WERI-Rb-1 (cell line): ENCODE results near the gene TRAPPC6A.

Experiments
- DNase-seq: peaks from one replicate; pipeline ENCODE4 v3.0.0-alpha.2; 2020
- H3K27ac ChIP-seq: fragments of 250-450 bp; sonication (Bioruptor Pico); 2 replicates; pipeline ENCODE4 v1.5.1; 2020; ENCODE audit warnings: mild to moderate bottlenecking, moderate library complexity
- H3K27me3 ChIP-seq: fragments of 250-450 bp; sonication (Bioruptor Pico); 2 replicates; pipeline ENCODE4 v1.5.1; 2021; ENCODE audit warnings: mild to moderate bottlenecking, low read depth, moderate library complexity; ENCODE audit not compliant: insufficient read depth, severe bottlenecking
- H3K36me3 ChIP-seq: fragments of 250-450 bp; sonication (Bioruptor Pico); 2 replicates; pipeline ENCODE4 v1.5.1; 2020; ENCODE audit warnings: mild to moderate bottlenecking, moderate library complexity
- H3K4me3 ChIP-seq: 2 replicates; pipeline ENCODE4 v1.5.1; 2011; ENCODE audit warnings: low read depth, mild to moderate bottlenecking, control low read depth, low read length
- H3K9me3 ChIP-seq: fragments of 250-450 bp; sonication (Bioruptor Pico); 2 replicates; pipeline ENCODE4 v1.5.1; 2021; ENCODE audit warnings: mild to moderate bottlenecking, moderate library complexity; ENCODE audit not compliant: severe bottlenecking
- CTCF ChIP-seq: IDR thresholded peaks from 2 replicates; pipeline ENCODE4 v1.5.1; 2011; ENCODE audit warnings: low read depth, mild to moderate bottlenecking, control low read depth, inconsistent platforms, low read length

Gene TRAPPC6A

DNA sequence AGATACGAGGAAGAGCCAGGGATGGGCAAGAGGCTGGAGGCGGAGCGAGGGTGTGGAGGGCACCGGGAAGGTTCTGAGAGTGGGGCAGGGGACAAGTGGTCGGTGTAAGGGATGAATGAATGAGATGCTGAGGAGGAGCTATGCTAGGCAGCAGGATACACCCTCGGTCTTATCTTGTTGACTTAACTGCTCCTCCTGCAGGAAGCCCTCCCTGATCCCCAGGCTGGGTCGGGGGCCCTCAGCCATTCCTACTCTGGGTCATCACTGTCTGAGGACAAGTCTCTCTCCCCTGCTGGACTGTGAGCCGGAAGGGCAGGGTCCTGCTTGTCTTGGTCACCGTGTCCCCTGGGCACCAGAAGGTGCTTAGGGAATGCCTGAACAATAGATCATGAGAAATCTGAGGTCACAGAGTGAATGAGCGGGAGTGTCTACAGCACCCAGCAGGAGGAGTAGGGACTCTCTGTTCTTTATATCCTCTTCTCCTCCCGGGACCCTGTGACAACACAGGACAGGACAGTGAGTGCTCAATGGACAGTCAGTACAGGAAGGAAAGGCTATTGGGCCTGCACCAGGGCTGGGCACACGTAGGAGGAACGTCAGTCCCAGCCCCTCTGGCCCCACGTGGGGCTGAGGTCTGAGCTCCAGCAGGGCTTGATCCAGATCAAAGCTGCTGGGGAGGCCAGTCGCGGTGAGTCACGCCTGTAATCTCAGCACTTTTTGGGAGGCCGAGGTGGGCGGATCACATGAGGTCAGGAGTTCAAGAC is 23.8 kb downstream of the TRAPPC6A start:
- no peak for TF ChIP-seq CTCF
- peak overlapping the region; percentile 72 for H3K27ac ChIP-seq
- DNase-seq, result peak; percentile 82
- no peaks in the 10 kb centered on the region for H3K27me3 ChIP-seq
- no peak overlapping the region for H3K4me3 ChIP-seq
- no peaks in the 10 kb centered on the region for H3K9me3 ChIP-seq
- peaks cover 17% of the 10 kb centered on the region for H3K36me3 ChIP-seq

GRCh38 chr19:45153339-45154063 is 24.5 kb downstream of the TRAPPC6A start:
- no peak for DNase-seq
- no peak overlapping the region for H3K4me3 ChIP-seq
- H3K27ac ChIP-seq, result peak overlapping the region; percentile 72
- no peak for TF ChIP-seq CTCF
- peaks cover 17% of the 10 kb centered on the region for H3K36me3 ChIP-seq
- no peaks in the 10 kb centered on the region for H3K27me3 ChIP-seq
- no peaks in the 10 kb centered on the region for H3K9me3 ChIP-seq

DNA sequence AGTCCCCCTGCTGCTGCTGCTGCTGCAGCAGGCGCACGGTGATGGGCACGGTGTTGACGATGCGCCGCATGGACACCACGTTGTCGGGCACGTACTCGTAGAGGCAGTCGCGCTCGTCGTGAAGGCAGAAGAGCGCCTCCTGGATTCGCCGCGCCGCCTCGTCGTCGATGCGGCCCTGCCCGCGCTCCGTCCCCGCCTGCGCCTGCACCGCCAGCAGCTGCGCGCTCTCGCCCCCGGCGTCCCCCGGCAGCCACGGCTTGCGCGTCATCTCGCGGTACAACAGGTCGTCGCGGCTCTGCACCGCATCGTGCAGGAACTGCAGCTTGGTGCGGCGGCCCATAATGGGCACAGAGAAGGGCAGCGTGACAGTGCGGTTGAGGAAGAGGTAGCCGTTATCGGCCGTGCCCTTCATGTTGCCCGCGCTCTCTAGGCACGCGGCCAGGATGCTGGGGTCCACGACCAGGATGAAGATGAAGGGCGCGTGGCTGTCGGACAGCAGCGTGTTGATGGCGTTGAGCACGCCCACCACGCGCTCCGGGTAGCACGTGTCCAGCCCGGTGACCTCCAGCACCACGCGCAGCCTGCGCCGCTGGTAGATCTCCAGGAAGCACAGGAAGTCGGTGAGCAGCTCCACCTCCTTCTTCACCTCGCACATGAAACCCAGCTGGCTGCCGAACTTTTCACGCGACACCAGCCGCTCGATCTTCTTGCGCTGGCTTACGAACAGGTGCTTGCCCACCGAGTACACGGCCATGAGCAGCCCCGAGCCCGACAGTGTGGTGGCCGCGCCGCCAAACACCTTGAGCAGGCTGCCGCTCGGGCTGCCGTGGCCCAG is 25.3 kb downstream of the TRAPPC6A start:
- peaks cover 17% of the 10 kb centered on the region for H3K36me3 ChIP-seq
- no peak for DNase-seq
- TF ChIP-seq CTCF, result no peak
- H3K27ac ChIP-seq, result peak overlapping the region; percentile 72
- no peaks in the 10 kb centered on the region for H3K27me3 ChIP-seq
- no peaks in the 10 kb centered on the region for H3K9me3 ChIP-seq
- no peak overlapping the region for H3K4me3 ChIP-seq

GRCh38 chr19:45151821-45152503 is 26.1 kb downstream of the TRAPPC6A start:
- no peak for TF ChIP-seq CTCF
- 0 out of 2 replicates have a peak overlapping the region, but pooled peaks have one; percentile 24 for H3K27ac ChIP-seq
- H3K27me3 ChIP-seq, result no peaks in the 10 kb centered on the region
- no peak for DNase-seq
- no peaks in the 10 kb centered on the region for H3K9me3 ChIP-seq
- peaks cover 23% of the 10 kb centered on the region for H3K36me3 ChIP-seq
- no peak overlapping the region for H3K4me3 ChIP-seq

DNA sequence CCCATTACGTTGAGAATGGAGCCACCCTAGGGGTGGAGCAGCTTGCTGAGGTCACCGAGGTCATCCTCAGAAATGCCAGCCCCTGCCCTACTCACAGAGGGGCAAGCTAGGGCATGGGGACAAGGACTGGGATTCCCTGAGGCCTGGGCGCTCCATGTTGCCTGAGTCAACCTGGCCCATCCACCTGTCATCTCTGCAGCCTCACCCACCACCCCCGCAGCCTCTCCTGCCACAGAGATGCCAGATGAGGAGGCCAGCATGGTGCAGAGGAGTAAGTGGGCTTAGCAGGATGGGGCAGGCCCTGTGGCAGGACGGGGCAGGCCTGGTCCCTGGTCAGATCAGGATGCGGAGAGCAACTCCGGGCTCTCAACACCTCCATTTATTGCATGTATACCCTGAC is 26.7 kb downstream of the TRAPPC6A start:
- no peak overlapping the region for H3K4me3 ChIP-seq
- H3K27ac ChIP-seq, result 0 out of 2 replicates have a peak overlapping the region, but pooled peaks have one; percentile 24
- H3K9me3 ChIP-seq, result no peaks in the 10 kb centered on the region
- peaks cover 25% of the 10 kb centered on the region for H3K36me3 ChIP-seq
- no peak for DNase-seq
- H3K27me3 ChIP-seq, result no peaks in the 10 kb centered on the region
- TF ChIP-seq CTCF, result no peak
